Muscle of leg (tissue), 11 donors: ENCODE data around the gene VSTM2L. TPM values are rescaled to one million over a fixed set of nuclear protein-coding genes. Genes with fewer than 3 reads are reported as not detected.
A peak's percentile ranks its signal among the peaks of the same experiment; 100 is the strongest.

Source experiments
- DNase-seq: peaks from one replicate; pipeline ENCODE4 v3.0.0; 2013
- H3K27ac ChIP-seq: one replicate; pipeline ENCODE4 v1.5.1; 2013; ENCODE audit warnings: mild to moderate bottlenecking, low read length, control low read depth
- H3K27me3 ChIP-seq: one replicate; pipeline ENCODE4 v1.6.1; 2013; ENCODE audit warnings: low read length; ENCODE audit not compliant: control insufficient read depth, insufficient read depth
- H3K36me3 ChIP-seq: one replicate; pipeline ENCODE4 v1.6.1; 2013; ENCODE audit warnings: low read length; ENCODE audit not compliant: control insufficient read depth, insufficient read depth
- H3K4me1 ChIP-seq: one replicate; pipeline ENCODE4 v1.6.1; 2013; ENCODE audit warnings: low read length; ENCODE audit not compliant: control insufficient read depth, insufficient read depth
- H3K4me3 ChIP-seq: one replicate; pipeline ENCODE4 v1.5.1; 2013; ENCODE audit warnings: low read length, control low read depth
- H3K9me3 ChIP-seq: replicated peaks from 2 replicates; pipeline ENCODE4 v1.6.1; 2013; ENCODE audit warnings: low read depth, low read length; ENCODE audit not compliant: control insufficient read depth
- WGBS: methylation state at CpG from one replicate; pipeline ENCODE4 v1.1.5; 2013; ENCODE audit warnings: missing lambda C conversion rate; ENCODE audit not compliant: insufficient coverage; 5-methylcytosine and 5-hydroxymethylcytosine counted together
- polyA plus RNA-seq, 8 donors: library from polyadenylated mRNA; unstranded; fragments of 120-200 nt; gene quantifications; one replicate each; pipeline versions ENCODE4 v1.2.1 to v1.2.3, GENCODE V29; 2013; ENCODE audit warnings: inconsistent platforms in 1 of 8, low replicate concordance in 1 of 8; ENCODE audit not compliant: insufficient read length in 8 of 8, insufficient read depth in 1 of 8
- total RNA-seq: library from RNA; stranded (reverse); fragments of 120-200 nt; gene quantifications from one replicate; pipeline ENCODE4 v1.2.4, GENCODE V29; 2013

The VSTM2L gene
- total and polyA plus RNA-seq, 9 donors: 1.6 to 7.1 (median 3.0) TPM

DNA sequence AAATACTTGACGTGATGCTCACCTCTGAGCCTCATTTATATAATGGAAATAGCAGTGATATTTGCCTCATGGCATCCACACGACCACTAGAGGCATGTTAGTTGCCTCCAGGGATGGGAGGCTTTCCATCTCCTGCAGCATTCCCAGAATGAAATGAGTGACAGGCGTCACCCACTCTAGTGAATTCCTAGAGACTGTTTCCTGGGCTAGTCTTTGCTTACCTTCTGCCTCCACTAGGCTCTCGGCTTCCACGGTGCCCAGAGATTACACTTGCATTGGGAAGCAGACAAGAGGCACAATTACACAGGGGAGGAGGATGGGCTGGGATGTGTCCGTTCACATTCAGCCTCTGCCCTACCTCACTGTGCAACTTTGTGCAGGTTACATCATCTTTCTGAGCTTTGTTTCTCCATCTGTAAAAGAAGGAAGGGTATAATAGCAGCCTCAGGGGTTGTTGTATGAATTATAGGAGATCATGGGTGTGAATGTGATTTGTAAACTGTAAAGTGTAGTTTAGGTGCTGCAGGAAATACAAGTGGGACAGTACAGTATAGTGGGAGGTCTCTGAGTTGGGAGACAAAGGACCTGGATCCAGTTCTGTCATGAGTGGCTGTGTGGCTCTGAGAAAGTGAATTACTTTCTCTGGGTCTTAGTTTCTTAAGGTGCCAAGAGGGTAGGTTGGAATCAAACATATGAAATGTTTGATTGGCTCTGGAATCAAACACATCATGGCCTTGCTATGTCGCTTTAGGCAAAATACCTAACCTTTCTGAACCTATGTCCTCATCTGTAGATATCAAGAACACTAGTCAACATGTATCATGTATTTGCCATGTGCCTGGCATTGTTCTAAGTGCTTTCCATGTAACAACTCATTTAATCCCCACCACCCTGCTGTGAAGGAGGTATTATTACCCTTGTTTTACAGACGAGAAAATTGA lies 3.6 kb upstream of the VSTM2L start:
- H3K27ac ChIP-seq: no peak overlapping the region
- H3K9me3 ChIP-seq: no peaks in the 10 kb centered on the region
- peaks cover 52% of the 10 kb centered on the region for H3K27me3 ChIP-seq
- no peaks in the 10 kb centered on the region for H3K36me3 ChIP-seq
- 30% methylated on average over 2 of the region's 8 CpGs for WGBS
- peaks cover 18% of the 10 kb centered on the region for H3K4me1 ChIP-seq
- DNase-seq: no peak
- H3K4me3 ChIP-seq: no peak overlapping the region

DNA sequence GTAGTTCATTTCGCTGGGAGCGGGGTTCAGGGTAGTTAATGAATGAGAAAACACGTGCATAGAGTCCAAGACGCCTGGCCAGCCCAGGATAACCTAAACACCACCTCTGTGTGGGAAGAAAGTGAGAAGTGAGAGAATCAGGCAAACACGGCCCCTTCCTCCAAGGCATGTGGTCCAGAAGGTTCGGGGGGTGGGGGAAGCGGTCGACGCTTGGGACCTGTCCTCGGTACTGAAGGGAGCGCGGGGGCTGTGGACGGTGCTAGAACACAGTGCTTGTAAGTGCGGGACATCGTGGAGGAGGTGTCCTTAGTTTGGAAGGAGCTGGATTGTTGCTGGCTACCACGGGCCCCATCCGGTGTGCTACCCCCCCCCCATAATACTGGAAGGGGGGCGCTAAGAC lies 1.7 kb upstream of the VSTM2L start:
- no peak for DNase-seq
- 7% methylated on average over 6 of the region's 18 CpGs for WGBS
- H3K27me3 ChIP-seq: peaks cover 71% of the 10 kb centered on the region
- H3K4me3 ChIP-seq: no peak overlapping the region
- no peaks in the 10 kb centered on the region for H3K36me3 ChIP-seq
- peaks cover 20% of the 10 kb centered on the region for H3K4me1 ChIP-seq
- H3K9me3 ChIP-seq: no peaks in the 10 kb centered on the region
- no peak overlapping the region for H3K27ac ChIP-seq

- peaks cover 19% of the 10 kb centered on the region for H3K4me1 ChIP-seq
- H3K27ac ChIP-seq: no peak overlapping the region
- no peaks in the 10 kb centered on the region for H3K9me3 ChIP-seq
- DNase-seq: peak; percentile 48
- peaks cover 77% of the 10 kb centered on the region for H3K27me3 ChIP-seq
- H3K36me3 ChIP-seq: no peaks in the 10 kb centered on the region
- H3K4me3 ChIP-seq: no peak overlapping the region
- WGBS: 14% methylated on average over 21 of the region's 38 CpGs
Observed at GRCh38 chr20:37901654-37902503, 1.0 kb upstream of the VSTM2L start.

DNA sequence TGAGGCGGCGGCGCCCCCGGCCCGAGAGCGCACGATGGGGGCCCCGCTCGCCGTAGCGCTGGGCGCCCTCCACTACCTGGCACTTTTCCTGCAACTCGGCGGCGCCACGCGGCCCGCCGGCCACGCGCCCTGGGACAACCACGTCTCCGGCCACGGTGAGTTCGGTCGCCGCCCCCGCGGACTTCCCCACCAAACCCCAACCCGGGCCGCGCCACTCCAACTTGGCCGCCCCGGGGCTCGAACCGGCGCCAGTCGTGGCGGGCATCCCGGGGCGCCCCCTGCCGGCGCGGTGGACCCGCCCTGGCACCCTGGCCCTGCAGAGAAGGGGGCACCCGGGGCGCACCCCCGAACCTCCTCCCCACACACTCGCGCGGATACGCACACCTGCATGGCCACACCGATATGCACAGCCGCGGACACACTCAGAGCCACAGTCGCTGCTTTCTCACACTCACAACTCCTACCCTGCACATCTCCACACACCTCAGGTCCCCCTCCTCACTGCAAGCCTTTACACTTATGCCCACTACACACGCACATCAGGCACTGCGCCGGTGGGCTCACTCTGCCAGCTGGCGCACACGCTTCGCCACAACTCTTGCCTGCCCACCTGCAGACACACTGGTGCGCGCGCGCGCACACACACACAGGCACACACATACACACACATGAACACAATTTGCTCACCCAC lies 535 bp downstream of the VSTM2L start:
- WGBS: 26% methylated on average over 65 of the region's 67 CpGs
- Histone ChIP-seq H3K4me1 (peaks cover 28% of the 10 kb centered on the region), H3K27ac (no peak overlapping the region), H3K36me3 (no peaks in the 10 kb centered on the region), H3K27me3 (peaks cover 87% of the 10 kb centered on the region), H3K9me3 (no peaks in the 10 kb centered on the region), H3K4me3 (no peak overlapping the region)
- DNase-seq: no peak

DNA sequence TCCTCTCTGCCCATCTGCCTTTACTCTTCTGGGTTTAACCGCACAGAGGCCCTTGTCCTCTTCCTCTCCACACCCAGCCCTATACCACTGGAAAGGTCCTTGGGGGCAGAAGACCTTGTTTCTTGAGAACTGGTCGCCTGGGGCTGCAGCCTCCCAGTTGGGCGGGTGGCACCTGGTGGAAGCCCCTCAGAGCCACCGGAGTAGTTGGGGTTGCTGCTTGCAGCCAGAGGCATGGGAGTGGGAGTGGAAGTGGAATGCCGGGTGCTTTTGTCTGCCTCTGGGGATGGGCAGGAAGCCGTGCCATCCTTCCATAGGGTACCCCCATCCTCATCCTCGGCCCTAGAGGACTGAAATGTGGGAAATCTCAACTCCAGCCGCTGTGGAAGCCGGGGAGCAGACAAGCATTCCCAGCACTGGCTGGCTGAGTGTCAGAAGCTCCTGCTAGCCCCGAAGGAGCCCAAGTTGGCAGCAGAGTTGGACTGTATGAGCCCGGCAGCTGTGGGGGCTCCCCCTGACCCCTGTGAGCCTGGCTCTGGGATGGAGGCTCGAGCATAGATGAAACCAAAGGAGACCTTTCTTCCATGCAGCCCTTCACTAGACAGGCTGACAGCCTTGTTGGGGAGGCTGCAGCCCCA lies 1.2 kb downstream of the VSTM2L start:
- Histone ChIP-seq H3K4me1 (peaks cover 28% of the 10 kb centered on the region), H3K36me3 (no peaks in the 10 kb centered on the region), H3K9me3 (no peaks in the 10 kb centered on the region), H3K27ac (no peak overlapping the region), H3K4me3 (no peak overlapping the region), H3K27me3 (peaks cover 87% of the 10 kb centered on the region)
- DNase-seq: no peak
- 43% methylated on average over 9 of the region's 12 CpGs for WGBS

GRCh38 chr20:37904845-37905373 lies 2.0 kb downstream of the VSTM2L start:
- Histone ChIP-seq H3K36me3 (no peaks in the 10 kb centered on the region), H3K4me1 (peaks cover 28% of the 10 kb centered on the region), H3K27ac (no peak overlapping the region), H3K4me3 (no peak overlapping the region), H3K9me3 (no peaks in the 10 kb centered on the region), H3K27me3 (peaks cover 92% of the 10 kb centered on the region)
- 71% methylated on average over 3 of the region's 8 CpGs for WGBS
- DNase-seq: no peak

DNA sequence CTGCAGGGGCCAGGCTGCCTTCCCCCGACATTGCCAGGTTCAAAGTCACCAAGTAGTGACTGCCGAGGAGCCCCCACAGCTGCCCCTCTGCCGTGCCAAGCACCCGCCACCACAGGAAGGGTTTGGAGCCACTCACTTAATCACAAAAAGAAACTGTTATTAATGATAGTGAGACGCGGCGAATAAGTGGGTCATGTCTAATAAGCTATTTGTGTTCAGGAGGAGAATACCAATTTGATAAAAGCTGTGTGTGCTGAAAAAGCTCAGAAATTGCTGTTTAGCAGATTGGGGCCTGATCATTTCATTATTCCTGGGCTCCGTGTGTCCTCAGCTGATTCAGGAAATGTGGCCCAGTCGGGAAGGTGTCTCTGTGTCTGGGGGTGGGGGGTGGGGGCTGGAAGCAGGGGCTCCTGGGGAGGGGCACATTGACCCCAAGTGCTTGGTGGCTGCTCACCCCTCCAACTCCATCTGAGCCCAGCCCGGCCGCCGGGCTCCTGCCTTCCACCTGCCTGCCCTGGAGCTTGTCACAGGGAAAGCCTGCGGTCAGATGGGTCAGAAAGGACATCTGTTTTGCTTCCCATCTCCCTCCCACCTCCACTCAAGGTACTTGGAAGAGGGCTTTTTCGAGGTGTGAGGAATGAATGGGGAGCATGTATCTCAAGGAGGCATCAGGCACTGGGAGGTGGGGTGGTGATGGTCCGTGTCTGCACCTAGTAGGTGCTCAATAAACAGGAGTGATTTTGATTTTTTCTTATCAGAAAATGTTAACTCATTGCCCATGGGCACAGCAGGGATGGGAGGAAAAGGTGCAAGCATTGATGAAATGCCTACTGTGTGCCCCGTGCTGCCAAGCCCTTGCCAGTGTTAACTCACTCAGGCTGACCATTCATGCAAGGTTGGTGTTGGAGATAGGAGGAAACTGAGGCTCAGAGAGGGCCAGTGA lies 3.0 kb downstream of the VSTM2L start:
- 78% methylated on average over 3 of the region's 16 CpGs for WGBS
- Histone ChIP-seq H3K27ac (no peak overlapping the region), H3K36me3 (no peaks in the 10 kb centered on the region), H3K4me1 (peaks cover 28% of the 10 kb centered on the region), H3K27me3 (peaks cover 88% of the 10 kb centered on the region), H3K4me3 (no peak overlapping the region), H3K9me3 (no peaks in the 10 kb centered on the region)
- DNase-seq: no peak

DNA sequence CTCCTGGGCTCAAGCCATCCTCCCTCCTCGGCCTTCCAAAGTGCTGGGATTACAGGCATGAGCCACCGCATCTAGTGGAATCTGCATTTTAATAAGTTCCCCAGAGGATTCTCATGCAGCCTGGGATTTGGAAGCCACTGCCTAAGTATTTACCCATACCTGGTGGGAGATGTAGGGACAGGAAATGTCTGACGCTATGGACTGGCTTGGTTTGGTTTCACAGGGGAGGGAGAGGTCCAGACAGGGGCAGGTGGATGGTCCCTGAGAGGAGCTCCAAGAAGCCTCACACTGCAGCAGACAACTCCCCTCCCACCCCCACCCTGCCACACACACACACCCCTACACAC lies 4.4 kb downstream of the VSTM2L start:
- no CpG with 5 or more reads among the region's 3 CpGs for WGBS
- H3K4me1 ChIP-seq: peaks cover 37% of the 10 kb centered on the region
- H3K27me3 ChIP-seq: peaks cover 87% of the 10 kb centered on the region
- no peak overlapping the region for H3K27ac ChIP-seq
- DNase-seq: no peak
- H3K36me3 ChIP-seq: no peaks in the 10 kb centered on the region
- H3K4me3 ChIP-seq: no peak overlapping the region
- no peaks in the 10 kb centered on the region for H3K9me3 ChIP-seq
